Kidney tubule cell (primary cell): ENCODE results near the gene ACSF2.
"Not testable (repeated sequence)": the region's sequence is repeated elsewhere in the genome, so short reads cannot be mapped to it uniquely, and the experiment has no call there.

Experiments used
- DNase-seq: peaks from one replicate; pipeline ENCODE4 v3.0.0-alpha.2; 2018; ENCODE audit warnings: low spot score

Gene ACSF2

DNA sequence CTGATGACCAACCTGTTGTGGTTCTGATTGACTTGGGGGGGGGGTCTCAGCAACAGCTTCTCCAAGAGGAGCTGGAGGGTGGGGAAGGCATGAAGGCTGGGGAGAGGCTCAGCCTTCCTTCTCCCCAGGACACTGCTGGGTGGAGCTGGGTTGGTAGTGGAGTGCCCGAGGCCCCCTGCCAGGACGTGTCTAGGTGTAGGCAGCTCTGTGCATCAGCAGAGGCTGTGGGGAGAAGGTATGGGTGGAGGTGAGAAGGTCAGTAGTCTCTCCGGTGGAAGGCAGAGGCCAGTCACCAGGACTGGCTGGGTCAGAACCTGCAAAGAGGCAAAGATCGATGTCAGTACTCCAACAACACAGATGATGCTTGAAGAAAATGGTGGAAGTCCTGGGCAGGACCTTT lies 38.7 kb downstream of the ACSF2 start:
- no peak for DNase-seq

DNA sequence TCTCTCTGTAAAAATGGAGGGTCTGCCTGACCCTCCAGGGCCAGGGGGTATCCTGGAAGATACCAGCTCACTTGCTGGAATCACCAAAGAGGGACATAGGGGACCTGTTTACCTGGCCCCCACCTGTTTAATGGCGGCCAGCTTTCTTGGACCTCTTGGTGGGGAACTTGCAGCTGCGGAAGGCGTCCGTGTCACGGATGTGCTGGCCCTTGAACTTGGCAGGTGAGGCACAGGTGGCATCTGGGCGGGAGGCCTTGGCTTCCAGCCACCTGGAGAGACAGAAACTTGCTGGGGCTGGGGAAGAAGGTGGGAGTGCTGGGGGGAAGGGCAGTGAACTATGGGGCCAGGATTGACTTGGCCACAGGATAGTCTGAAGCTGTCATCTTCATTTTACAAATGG lies 39.2 kb downstream of the ACSF2 start:
- DNase-seq = no peak

DNA sequence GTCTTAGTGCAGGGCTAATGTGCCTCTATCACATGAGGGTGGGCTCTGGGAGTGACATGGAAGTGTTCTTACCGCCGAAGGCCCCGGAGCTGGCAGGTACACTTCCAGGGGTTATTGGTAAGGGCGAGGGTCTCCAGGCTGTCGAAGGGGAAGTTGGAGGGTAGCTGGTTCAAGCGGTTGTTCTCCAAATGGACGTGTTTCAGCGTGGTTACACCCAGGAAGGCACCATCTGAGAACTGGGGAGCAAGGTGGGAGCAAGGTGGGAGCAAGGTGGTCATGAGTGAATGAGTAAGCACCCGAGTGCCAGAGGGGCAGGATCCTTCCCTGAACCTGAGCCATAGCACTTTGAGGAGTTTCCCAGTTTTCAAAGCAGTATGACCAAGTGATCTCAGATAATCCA lies 39.6 kb downstream of the ACSF2 start:
- DNase-seq = no peak

- no peak for DNase-seq
Observed at GRCh38 chr17:50466371-50467113, 40.5 kb downstream of the ACSF2 start.

DNA sequence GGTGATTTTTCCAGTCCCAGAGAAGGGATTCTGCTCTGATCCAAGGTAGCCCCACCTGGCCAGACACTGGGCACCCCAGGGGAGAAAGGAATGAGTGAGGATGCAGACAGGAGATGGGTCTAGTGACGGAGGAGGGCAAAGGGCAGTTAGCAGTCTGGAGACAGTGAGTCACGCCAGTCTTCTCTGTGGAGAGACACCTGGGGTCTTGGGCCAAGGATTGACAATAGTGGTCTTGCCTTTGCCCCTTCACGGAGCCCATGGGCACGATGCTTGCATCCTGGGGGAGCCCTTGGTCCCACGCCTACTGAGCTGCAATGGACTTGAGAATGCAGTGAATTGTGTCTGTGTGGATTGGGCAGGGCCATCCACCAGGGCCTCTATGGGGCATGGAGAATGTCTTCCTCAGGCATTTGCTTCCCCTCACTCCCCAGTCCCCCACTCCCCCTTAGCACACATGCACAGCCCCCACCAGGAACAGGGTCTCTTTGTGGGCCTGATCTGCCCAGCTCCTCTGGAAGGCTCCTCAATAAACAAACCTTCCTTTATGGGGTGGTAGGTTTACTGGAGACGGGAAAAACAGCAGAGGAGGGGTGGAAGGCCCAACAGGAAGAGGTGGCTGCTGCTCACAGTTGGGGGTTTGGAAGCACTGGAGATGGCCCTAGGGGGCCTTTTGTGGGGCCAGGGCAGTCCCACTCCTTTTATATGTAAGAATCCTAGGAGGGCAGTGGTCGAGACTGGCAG lies 41.3 kb downstream of the ACSF2 start:
- DNase-seq = no peak

DNA sequence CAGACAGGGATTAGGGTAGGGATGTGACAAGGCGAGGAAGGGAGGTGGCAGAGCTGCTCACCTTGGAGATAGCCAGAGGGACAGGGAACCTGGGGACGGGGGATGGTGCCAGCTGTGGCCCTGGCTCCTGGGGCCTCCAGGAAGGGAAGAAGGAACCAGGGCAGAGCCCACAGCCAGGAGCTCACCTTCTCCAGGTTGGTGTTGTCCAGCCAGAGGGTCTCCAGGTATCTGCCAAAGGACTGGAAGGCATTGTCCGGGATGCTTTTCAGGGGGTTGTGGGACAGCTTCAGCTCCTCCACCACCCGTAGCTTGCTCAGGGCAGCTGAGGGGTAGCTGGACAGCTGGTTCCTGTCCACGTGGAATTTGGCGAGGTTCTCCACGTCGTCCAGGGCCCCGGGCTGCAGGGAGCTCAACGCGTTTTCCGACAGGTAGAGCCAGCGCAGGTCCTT lies 41.9 kb downstream of the ACSF2 start:
- DNase-seq = no peak

- DNase-seq = no peak
Observed at GRCh38 chr17:50468304-50469207, 42.5 kb downstream of the ACSF2 start, which contains the start of gene CHAD. Gene CHAD (minus strand): TSS chr17:50468880. CDS start chr17:50468813, 67 bp downstream.

- DNase-seq = no peak
Observed at GRCh38 chr17:50469208-50469605, 43.2 kb downstream of the ACSF2 start.

GRCh38 chr17:50469671-50470305 lies 43.8 kb downstream of the ACSF2 start:
- no peak for DNase-seq

GRCh38 chr17:50470426-50470825 lies 44.4 kb downstream of the ACSF2 start:
- DNase-seq = no peak

- no peak for DNase-seq
Observed at GRCh38 chr17:50471009-50471905, 45.2 kb downstream of the ACSF2 start.

GRCh38 chr17:50472286-50472685 lies 46.3 kb downstream of the ACSF2 start:
- DNase-seq = no peak

GRCh38 chr17:50472761-50473161 lies 46.7 kb downstream of the ACSF2 start:
- DNase-seq = peak; percentile 46

DNA sequence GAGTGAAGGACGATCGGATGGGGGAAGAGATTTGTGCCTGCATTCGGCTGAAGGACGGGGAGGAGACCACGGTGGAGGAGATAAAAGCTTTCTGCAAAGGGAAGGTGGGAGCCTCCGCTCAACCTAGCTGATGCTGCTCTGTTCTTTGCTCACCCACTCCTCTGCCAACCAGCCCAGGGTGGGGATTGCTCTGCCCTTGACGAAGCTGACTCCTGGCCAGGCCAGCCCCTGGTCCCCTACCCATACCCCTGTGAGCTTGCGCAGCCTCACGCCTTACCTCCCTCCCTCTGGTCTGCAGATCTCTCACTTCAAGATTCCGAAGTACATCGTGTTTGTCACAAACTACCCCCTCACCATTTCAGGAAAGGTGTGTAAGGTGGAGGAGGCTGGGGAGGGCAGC lies 47.9 kb downstream of the ACSF2 start:
- DNase-seq = no peak

- no peak for DNase-seq
Observed at GRCh38 chr17:50474523-50474922, 48.5 kb downstream of the ACSF2 start.

DNA sequence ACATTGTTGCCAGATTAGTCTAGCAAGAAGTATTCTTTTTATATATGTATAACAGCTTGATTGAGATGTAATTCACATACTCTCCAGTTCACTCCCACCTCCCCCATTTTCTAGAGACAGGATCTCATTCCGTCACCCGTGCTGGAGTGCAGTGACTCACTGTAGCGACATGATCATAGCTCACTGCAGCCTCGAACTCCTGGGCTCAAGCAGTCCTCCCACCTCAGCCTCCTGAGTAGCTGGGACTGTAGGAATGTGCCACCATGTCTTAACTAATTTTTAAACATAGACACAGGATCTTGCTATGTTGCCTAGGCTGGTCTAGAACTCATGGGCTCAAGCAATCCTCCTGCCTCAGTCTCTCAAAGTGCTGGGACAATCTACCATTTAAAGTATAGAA lies 49.3 kb downstream of the ACSF2 start:
- DNase-seq = no peak

- DNase-seq = not testable (repeated sequence)
Observed at GRCh38 chr17:50475775-50476544, 49.9 kb downstream of the ACSF2 start.

- no peak for DNase-seq
Observed at GRCh38 chr17:50476545-50477315, 50.7 kb downstream of the ACSF2 start.

- DNase-seq = no peak
Observed at GRCh38 chr17:50477976-50478375, 52.0 kb downstream of the ACSF2 start.
